Effector CD8-positive, alpha-beta T cell (primary cell): Measurements from ENCODE around the gene RAB23.
A peak's percentile ranks its signal among the peaks of the same experiment; 100 is the strongest.

Experiments
- DNase-seq: peaks from one replicate; lab custom pipeline; 2025; lab: John Stamatoyannopoulos, UW

The RAB23 gene

GRCh38 chr6:57180596-57180995 is 41.5 kb downstream of the RAB23 start:
- DNase-seq, result no peak

- no peak for DNase-seq
Measured at GRCh38 chr6:57177545-57178265, 44.4 kb downstream of the RAB23 start.

- DNase-seq, result no peak
Measured at GRCh38 chr6:57174511-57174907, 47.6 kb downstream of the RAB23 start.

GRCh38 chr6:57173886-57174510 is 48.1 kb downstream of the RAB23 start:
- no peak for DNase-seq

GRCh38 chr6:57173056-57173885 is 48.8 kb downstream of the RAB23 start:
- no peak for DNase-seq

GRCh38 chr6:57172136-57173055 is 49.7 kb downstream of the RAB23 start, which contains the start of gene BAG2:
Gene BAG2, plus strand, starts transcription at chr6:57172326. Its CDS starts 372 bp downstream, at chr6:57172698.
- DNase-seq, result peak; percentile 76

- no peak for DNase-seq
Measured at GRCh38 chr6:57165080-57165479, 57.0 kb downstream of the RAB23 start.

GRCh38 chr6:57163956-57164355 is 58.2 kb downstream of the RAB23 start:
- no peak for DNase-seq

- DNase-seq, result no peak
Measured at GRCh38 chr6:57162516-57162915, 59.6 kb downstream of the RAB23 start.

- no peak for DNase-seq
Measured at GRCh38 chr6:57162028-57162427, 60.1 kb downstream of the RAB23 start.

- no peak for DNase-seq
Measured at GRCh38 chr6:57159127-57159526, 63.0 kb downstream of the RAB23 start.

- no peak for DNase-seq
Measured at GRCh38 chr6:57158658-57159057, 63.4 kb downstream of the RAB23 start.

- no peak for DNase-seq
Measured at GRCh38 chr6:57147955-57148858, 73.9 kb downstream of the RAB23 start.

- DNase-seq, result no peak
Measured at GRCh38 chr6:57147401-57147800, 74.7 kb downstream of the RAB23 start.

GRCh38 chr6:57143690-57144089 is 78.4 kb downstream of the RAB23 start:
- DNase-seq, result no peak

GRCh38 chr6:57142178-57142525 is 80.0 kb downstream of the RAB23 start:
- no peak for DNase-seq

- DNase-seq, result no peak
Measured at GRCh38 chr6:57141451-57142177, 80.5 kb downstream of the RAB23 start.

- no peak for DNase-seq
Measured at GRCh38 chr6:57138026-57138425, 84.1 kb downstream of the RAB23 start.

- DNase-seq, result no peak
Measured at GRCh38 chr6:57137350-57137749, 84.8 kb downstream of the RAB23 start.
